Measurements from ENCODE around the gene FIGLA. TPM values are rescaled to one million over a fixed set of nuclear protein-coding genes. Genes with fewer than 3 reads are reported as not detected.

Gene FIGLA
- total RNA-seq, 1 donor, result not detected

GRCh38 chr2:70751881-70752280 is 38.6 kb downstream of the FIGLA start:
- Histone ChIP-seq H3K36me3 (ENCODE audit: insufficient read depth, low read length) (no peaks in the 10 kb centered on the region), H2AFZ (ENCODE audit: low read length) (no peak overlapping the region), H3K27me3 (ENCODE audit: insufficient read depth, low read length) (peaks cover 9% of the 10 kb centered on the region), H3K27ac (ENCODE audit: low read depth, low read length) (no peak overlapping the region), H3K4me2 (ENCODE audit: insufficient read depth, low read length) (no peak overlapping the region), H3K4me1 (ENCODE audit: insufficient read depth, low read length) (no peaks in the 10 kb centered on the region), H3K79me2 (ENCODE audit: insufficient read depth, low read length) (no peaks in the 10 kb centered on the region), H4K20me1 (ENCODE audit: insufficient read depth, low read length) (no peaks in the 10 kb centered on the region), H3K4me3 (ENCODE audit: insufficient read depth, low read length) (no peak overlapping the region), H3K9me3 (ENCODE audit: low read depth, low read length) (no peaks in the 10 kb centered on the region)
- DNase-seq (ENCODE audit: insufficient read length, low spot score, missing footprints), result no peak
- TF ChIP-seq, protein P1, sequence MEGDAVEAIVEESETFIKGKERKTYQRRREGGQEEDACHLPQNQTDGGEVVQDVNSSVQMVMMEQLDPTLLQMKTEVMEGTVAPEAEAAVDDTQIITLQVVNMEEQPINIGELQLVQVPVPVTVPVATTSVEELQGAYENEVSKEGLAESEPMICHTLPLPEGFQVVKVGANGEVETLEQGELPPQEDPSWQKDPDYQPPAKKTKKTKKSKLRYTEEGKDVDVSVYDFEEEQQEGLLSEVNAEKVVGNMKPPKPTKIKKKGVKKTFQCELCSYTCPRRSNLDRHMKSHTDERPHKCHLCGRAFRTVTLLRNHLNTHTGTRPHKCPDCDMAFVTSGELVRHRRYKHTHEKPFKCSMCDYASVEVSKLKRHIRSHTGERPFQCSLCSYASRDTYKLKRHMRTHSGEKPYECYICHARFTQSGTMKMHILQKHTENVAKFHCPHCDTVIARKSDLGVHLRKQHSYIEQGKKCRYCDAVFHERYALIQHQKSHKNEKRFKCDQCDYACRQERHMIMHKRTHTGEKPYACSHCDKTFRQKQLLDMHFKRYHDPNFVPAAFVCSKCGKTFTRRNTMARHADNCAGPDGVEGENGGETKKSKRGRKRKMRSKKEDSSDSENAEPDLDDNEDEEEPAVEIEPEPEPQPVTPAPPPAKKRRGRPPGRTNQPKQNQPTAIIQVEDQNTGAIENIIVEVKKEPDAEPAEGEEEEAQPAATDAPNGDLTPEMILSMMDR (IDR thresholded peaks at IDR 0.05; ENCODE audit: extremely low read depth, low read depth, low read length), result no peak

DNA sequence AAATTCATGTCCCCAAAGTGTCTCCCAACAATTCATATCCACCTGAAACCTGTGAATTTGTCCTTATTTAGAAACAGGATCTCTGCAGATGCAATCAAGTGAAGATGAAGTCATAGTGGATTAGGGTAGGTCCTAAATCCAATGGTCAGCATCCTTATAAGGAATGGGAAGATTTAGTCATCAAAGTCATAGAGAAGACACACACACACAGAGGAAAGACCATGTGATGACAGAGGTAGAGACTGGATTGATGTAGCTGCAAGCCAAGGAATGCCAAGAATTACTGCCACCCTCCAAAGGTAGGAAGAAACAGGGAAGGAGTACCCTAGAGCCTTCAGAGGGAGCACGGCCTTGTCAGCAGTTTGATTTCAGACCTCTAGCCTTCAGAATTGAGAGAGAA is 40.1 kb downstream of the FIGLA start:
- Histone ChIP-seq H3K36me3 (ENCODE audit: insufficient read depth, low read length) (no peaks in the 10 kb centered on the region), H3K4me1 (ENCODE audit: insufficient read depth, low read length) (no peaks in the 10 kb centered on the region), H2AFZ (ENCODE audit: low read length) (no peak overlapping the region), H3K79me2 (ENCODE audit: insufficient read depth, low read length) (no peaks in the 10 kb centered on the region), H3K4me3 (ENCODE audit: insufficient read depth, low read length) (no peak overlapping the region), H3K27ac (ENCODE audit: low read depth, low read length) (no peak overlapping the region), H3K9me3 (ENCODE audit: low read depth, low read length) (no peaks in the 10 kb centered on the region), H4K20me1 (ENCODE audit: insufficient read depth, low read length) (no peaks in the 10 kb centered on the region), H3K4me2 (ENCODE audit: insufficient read depth, low read length) (no peak overlapping the region), H3K27me3 (ENCODE audit: insufficient read depth, low read length) (peaks cover 6% of the 10 kb centered on the region)
- TF ChIP-seq, protein P1 (IDR thresholded peaks at IDR 0.05; ENCODE audit: extremely low read depth, low read depth, low read length), result no peak
- no peak for DNase-seq (ENCODE audit: insufficient read length, low spot score, missing footprints)

DNA sequence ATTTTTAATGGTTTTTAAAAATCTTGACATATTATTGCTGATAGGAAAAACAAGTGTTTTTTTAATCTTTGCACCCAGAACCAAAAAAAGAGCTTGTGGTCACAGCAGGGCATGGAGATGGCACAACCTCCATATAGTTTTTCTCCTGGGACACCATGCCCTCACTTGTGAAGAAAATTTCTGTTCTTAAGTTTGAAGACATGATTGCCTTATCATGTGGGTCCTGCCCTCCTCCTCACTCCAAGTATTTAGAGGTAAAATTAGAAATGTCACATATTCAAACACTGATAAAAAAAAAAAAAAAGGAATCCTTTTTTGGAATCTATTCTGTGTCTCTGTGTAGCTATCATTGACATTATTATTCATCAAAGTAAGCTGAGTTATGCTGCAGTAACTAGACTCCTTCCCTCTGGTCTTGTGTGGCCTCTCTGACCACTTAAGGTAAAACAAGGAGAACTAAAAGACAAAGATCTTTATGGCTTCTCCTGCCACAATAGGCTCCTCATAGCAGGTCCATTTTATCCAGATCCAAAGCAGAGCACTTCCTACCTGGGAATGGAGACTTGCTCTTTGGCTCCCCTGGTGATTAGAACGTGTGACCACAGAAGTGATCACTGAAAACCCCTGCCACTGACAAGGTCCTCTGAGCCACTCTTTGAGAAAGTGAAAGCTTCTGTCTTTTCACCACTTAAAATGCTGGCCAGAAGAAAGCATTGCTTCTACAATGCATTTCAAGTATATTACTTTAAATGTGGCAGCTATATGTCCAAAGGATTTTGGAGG is 42.2 kb downstream of the FIGLA start:
- peaks cover 6% of the 10 kb centered on the region for H3K27me3 ChIP-seq (ENCODE audit: insufficient read depth, low read length)
- no peak overlapping the region for H2AFZ ChIP-seq (ENCODE audit: low read length)
- H3K79me2 ChIP-seq (ENCODE audit: insufficient read depth, low read length), result no peaks in the 10 kb centered on the region
- no peaks in the 10 kb centered on the region for H3K4me1 ChIP-seq (ENCODE audit: insufficient read depth, low read length)
- no peak overlapping the region for H3K27ac ChIP-seq (ENCODE audit: low read depth, low read length)
- DNase-seq (ENCODE audit: insufficient read length, low spot score, missing footprints), result no peak
- H4K20me1 ChIP-seq (ENCODE audit: insufficient read depth, low read length), result no peaks in the 10 kb centered on the region
- TF ChIP-seq, protein P1 (IDR thresholded peaks at IDR 0.05; ENCODE audit: extremely low read depth, low read depth, low read length), result no peak
- no peak overlapping the region for H3K4me2 ChIP-seq (ENCODE audit: insufficient read depth, low read length)
- no peaks in the 10 kb centered on the region for H3K36me3 ChIP-seq (ENCODE audit: insufficient read depth, low read length)
- H3K9me3 ChIP-seq (ENCODE audit: low read depth, low read length), result no peaks in the 10 kb centered on the region
- H3K4me3 ChIP-seq (ENCODE audit: insufficient read depth, low read length), result no peak overlapping the region

DNA sequence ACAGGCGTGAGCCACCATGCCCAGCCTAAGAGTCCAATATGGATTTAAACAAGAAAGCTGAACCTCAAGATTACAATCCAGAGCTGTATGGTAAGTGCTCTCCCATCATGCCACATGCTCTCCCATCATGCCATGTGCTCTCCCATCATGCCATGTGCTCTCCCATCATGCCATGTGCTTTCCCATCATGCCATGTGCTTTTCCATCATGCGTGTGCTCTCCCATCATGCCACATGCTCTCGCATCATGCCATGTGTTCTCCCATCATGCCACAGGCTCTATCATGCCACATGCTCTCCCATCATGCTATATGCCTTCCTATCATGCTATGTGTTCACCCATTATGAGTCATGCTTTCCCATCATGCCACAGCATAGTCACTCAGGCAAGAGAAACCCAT is 43.2 kb downstream of the FIGLA start:
- H3K4me3 ChIP-seq (ENCODE audit: insufficient read depth, low read length), result no peak overlapping the region
- no peaks in the 10 kb centered on the region for H3K36me3 ChIP-seq (ENCODE audit: insufficient read depth, low read length)
- DNase-seq (ENCODE audit: insufficient read length, low spot score, missing footprints), result no peak
- H3K4me1 ChIP-seq (ENCODE audit: insufficient read depth, low read length), result no peaks in the 10 kb centered on the region
- H2AFZ ChIP-seq (ENCODE audit: low read length), result no peak overlapping the region
- H3K9me3 ChIP-seq (ENCODE audit: low read depth, low read length), result no peaks in the 10 kb centered on the region
- H3K79me2 ChIP-seq (ENCODE audit: insufficient read depth, low read length), result no peaks in the 10 kb centered on the region
- TF ChIP-seq, protein P1 (IDR thresholded peaks at IDR 0.05; ENCODE audit: extremely low read depth, low read depth, low read length), result no peak
- no peak overlapping the region for H3K4me2 ChIP-seq (ENCODE audit: insufficient read depth, low read length)
- H3K27ac ChIP-seq (ENCODE audit: low read depth, low read length), result no peak overlapping the region
- no peaks in the 10 kb centered on the region for H4K20me1 ChIP-seq (ENCODE audit: insufficient read depth, low read length)
- H3K27me3 ChIP-seq (ENCODE audit: insufficient read depth, low read length), result peaks cover 6% of the 10 kb centered on the region

Measured in osteoblast (primary cell).